HG02623 (cell line): ENCODE data around the gene CAMK4.
A peak's percentile ranks its signal among the peaks of the same experiment; 100 is the strongest.

Experiments
- ATAC-seq: cut with Tn5 transposase; IDR thresholded peaks from one replicate; pipeline ENCODE4 v1.9.1; 2021; ENCODE audit warnings: moderate library complexity; ENCODE audit not compliant: unreplicated experiment

Gene CAMK4

DNA sequence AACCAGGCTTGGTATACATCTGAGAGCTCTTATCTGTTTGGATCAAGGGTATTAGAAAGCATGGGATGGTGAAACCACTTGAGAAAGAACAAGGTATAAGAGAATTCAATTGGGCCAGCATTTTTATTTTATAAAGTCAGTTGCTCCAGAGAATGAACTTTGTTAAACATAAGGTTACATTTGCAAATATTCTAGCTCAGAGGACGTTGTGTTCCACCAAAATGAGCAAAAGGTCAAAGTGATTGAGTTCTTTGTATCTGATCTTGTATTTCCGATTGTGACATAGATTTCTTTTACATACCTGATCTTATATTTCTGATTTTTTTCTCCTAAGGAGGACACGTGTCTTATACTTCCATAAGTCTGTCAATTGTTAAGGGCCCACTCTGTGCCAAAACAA, 296.7 kb downstream of the CAMK4 start:
- no peak for ATAC-seq

DNA sequence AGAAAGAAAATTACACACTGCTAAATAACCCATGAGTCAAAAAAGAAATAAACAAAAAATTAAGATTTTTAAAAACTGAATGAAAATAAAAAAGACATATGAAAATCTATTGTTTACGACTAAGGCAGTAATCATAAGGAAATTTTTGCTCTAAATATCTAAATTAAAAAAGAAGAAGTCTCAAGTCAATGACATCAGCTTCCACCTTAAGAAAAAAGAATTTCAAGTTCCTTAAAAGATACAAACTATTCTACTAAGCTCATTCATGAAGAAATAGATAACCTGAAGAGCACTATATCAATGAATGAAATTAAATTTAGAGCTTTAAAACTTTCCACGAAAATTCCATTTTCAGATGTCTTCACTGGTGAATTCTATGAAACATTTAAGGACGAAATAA, 303.9 kb downstream of the CAMK4 start:
- ATAC-seq = no peak

- ATAC-seq = peak; percentile 96
Measured at GRCh38 chr5:111530298-111530740, 306.1 kb downstream of the CAMK4 start.

DNA sequence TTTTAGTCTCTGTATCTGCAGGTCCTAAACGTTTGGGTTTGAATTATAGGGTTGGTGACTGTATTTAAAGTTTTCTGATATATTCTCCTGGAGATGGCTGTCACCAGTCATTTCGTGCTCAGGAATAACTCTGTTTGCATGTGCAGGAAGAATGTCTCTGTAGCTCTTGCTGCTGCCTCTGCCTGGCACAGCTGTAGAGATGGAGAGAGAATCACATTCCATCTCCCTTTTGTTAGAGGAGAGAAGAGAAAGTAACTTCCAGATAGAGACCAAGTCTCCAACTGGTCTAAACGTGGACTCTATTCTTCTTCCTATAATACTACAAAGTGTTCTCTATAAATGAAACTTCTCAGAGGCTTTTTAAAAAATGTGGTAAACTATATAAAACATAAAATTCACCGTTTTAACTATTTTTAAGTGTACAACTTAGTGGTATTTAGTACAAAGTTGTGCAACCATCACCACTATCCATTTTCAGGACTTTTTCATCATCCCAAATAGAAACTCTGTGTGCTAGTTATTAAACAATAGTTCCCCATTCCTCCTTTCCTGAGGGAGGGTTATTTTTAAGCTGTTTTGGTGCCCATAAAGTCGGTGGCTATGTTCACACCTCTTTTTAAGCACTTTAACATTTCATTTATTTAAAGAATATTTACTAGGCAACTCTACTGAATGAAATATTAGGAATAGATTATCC, 308.9 kb downstream of the CAMK4 start:
- no peak for ATAC-seq

DNA sequence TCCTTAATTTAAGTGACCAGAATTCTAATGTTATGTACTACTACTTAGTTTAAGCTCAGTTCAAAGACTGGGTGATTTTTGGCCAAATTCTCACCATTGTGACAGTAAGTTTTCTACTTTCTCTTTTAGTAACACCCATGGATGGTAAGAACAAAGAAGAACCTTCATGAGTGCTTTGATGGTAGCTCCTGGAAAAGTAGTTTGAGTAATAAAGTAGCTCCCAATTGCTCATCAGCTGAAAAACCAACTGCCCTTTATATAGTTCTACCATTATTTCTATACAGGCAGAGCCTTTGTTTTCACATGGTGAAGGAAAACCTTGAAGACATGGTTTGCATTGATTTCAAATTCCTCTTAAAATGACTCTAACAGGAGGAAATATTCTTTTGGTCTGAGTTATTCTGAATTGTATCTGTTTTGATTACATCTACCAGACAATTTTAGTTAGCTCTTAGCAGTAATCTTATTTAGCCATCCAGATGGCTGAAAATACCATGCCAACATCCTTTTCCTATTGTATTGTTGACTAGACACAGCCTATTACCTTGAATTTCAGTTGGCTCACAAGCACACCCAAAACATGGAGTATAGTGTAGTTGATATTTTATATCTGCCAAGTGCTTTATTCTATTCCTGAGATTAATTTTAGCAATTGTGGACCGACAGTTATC, 311.8 kb downstream of the CAMK4 start:
- ATAC-seq = no peak

DNA sequence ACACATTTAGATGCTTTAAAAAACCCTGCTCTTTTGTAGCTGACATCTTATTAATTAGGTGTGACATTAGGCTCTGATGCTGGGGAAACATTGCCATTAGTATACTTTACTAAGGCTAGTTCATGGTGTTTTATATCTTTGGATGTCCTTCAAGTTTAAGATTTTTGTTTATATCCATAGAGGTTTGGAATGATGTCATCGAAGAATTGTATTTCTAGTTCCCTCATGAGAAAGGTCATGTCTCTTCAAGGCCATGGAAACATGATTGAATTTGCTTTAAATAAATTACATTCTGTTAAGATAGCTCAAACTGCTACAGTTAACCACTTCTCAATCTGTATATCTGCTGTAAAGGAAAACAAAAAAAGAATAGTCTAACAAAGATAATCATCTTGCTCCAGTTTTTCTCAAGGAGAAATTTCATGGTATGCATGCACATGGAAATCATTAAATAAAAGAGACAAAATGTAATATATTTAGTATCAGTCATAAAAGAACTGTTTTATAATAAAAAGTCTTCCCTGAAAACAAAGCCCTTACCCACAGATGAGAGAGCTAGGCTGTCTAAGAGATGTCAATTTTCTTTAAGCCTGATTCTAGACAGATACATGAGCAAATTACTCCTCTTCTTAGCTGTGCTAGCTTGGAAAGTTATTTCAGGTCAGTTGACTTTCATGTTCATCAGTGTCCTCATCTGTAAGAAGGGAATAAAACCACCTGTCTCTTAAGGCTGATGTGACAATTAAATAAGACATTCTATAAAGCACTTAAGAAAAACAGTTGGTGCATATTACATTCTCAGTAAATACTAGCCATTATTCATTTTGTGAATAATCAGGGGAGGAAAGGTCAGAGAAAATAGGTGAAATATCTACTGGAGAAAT, 313.2 kb downstream of the CAMK4 start:
- ATAC-seq = no peak
